CD4-positive, alpha-beta T cell treated with Interleukin-2 at 100 ng/mL for 4 hours (primary cell): ENCODE results near the gene TSPAN5.

Source experiments
- DNase-seq: peaks from one replicate; pipeline ENCODE4 v3.0.0-alpha.2; 2020; ENCODE audit warnings: low spot score

The TSPAN5 gene

DNA sequence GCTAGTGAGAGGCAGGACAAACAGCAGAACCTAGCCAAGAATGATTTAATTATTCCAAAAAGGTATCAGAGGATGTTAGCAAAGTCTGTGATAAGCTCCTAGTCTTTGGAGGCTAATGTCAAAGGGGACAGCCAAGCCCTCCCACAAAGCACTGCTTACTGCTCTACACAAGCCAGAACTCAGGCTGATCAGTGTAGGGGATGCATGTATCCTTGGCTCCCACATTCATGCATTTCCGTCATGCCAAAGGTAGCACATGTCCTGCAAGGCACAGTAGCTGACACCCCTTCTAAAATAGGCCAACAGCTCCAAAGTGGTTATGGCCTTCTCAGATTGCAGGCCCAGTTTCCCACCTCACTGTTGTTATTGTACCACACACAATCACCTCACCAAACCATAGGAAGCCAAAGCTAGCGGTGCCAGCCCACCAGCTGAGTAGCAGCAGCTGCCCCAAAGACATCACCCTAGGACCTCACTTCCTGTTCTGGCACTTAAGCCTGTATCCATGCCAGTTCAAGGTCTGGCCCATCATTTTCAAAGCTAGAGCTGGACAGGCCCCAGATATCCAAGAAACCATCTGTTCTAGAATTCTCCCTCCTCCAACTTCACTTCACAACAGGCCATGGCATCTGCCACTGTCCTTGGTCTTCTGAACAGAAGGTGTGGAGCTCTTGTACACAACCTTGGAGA is 40.9 kb downstream of the TSPAN5 start:
- DNase-seq, result no peak

DNA sequence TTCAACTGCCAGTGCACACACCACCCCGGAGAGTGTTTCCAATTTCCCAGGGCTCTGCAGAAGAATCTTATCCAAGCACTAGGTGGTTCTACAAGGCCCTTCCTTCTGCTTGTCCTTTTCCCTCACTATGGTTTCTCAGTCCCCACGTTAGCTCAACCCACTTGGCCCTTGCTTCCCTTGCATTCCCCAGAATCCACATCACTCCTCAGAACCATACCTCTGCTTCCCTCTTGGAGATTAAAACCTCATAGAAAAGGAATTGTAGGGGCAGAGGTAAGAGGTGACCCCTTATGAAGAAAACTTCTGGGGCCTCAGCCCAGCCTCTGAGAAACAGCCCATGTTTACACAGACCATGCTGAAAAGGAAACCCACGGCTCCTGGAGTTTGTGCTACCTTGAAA is 42.4 kb downstream of the TSPAN5 start:
- DNase-seq, result no peak

DNA sequence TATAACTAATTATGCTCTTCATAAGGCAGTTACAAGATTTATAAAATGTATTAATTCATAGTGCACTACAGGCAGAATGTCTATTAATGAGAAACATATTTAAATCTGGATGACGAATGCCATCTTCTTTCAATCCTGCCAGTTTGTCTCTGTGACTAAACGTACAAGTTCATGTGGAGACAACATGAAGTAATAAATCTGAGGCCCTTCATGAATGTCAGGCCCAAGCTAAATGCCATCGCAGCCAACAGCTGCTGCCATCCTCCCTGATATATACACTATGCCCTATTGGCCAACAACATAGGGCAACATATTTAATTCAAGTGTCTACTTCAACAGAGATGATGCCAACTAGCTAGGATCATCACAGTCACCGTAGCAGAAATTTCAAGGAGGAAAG is 43.7 kb downstream of the TSPAN5 start:
- DNase-seq, result no peak

- DNase-seq, result no peak
Measured at GRCh38 chr4:98614094-98614493, 44.3 kb downstream of the TSPAN5 start.

- no peak for DNase-seq
Measured at GRCh38 chr4:98613453-98614075, 44.8 kb downstream of the TSPAN5 start.

DNA sequence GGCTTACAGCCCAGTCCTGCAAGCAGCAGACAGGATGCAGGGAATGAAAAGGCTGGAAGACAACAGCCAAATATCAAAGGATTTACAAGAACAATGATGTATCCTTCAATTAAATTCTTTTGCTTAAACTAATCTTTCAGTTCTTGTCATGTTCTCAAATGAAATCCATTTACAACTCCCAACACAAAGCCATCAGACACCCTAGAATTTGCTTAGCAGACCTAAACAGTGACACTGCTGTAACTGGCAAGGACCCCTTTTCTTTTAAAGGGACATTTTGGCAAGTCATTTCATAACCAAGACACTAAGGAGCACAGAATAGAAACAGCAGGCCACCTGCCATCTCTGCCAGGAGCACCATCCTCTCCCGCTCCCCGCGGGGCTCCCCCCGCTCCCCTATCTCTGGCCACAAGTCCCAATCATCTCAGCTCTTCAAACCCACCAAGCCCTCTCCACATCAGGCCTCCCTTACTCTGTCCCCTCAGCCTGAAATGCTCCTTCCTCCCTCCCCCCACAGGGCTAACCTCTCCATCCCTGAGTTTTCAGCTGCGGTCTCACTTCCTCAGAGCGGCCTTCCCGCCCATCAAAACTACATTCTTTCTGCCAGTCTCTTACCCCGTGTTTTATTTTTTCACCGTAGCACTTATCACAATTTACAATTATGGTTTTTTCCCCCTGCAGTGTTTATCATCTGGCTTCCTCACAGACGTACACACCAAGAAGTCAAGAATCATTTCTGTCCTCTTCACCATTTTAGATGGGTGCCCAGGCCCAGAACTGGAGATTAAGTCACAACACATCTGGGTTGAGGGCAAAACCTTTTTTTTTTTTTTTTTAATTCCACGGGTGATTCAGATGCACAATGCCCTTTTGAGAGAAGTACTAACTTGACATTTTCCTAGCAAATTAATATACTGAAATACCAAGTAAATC is 45.8 kb downstream of the TSPAN5 start:
- DNase-seq, result no peak

- DNase-seq, result no peak
Measured at GRCh38 chr4:98611677-98612317, 46.6 kb downstream of the TSPAN5 start.

DNA sequence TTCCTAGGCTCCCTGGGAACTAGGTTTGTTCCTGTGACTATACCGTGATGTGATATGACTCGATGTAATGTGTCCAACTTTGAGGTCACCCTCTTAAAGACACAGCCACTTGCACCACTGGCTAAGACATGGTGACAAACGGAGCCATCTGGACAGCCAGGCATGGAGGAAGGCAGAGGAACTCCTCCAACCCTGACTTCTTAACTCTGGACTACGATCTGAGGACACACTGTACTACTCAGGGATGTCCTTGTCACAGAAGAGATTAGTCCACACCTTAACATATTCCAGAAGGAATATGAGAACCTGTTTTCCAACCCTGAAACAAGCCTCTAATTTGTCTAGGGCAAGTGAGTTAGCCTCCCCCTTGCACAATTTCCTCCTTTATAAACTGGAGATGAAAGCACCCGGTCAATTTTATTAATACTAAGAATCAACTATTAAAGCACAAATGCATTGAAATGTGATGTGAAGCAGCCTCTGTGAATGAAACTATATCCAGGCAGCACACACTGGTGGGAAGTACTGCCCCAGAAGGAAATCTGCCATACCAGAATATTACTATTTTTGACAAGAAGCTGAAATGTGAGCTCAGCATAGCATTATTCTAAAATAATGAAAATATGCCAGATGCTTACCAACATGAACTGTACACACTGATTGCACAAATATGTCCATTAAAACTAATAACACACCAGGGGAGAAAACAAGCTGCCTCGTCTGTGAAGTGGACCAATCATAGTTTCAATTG is 47.3 kb downstream of the TSPAN5 start:
- no peak for DNase-seq

- no peak for DNase-seq
Measured at GRCh38 chr4:98610431-98610830, 48.0 kb downstream of the TSPAN5 start.

DNA sequence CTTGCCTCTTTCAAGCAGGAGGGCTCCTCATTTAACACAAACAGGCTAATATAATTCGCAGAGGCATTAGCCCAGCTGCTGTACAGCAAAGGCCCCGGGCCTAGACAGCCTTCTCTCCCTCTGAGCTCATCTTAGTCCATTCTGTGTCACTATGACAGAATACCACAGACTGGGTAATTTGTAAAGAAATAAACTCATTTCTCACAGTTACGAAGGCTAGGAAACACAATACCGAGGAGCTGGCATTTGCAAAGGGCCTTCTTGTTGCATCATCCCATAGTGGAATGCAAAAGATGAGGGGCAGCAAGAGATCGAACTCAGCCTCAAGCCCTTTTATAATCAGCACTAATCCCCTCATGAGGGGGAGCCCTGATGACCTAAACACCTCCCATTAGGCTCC is 48.5 kb downstream of the TSPAN5 start:
- DNase-seq, result no peak

DNA sequence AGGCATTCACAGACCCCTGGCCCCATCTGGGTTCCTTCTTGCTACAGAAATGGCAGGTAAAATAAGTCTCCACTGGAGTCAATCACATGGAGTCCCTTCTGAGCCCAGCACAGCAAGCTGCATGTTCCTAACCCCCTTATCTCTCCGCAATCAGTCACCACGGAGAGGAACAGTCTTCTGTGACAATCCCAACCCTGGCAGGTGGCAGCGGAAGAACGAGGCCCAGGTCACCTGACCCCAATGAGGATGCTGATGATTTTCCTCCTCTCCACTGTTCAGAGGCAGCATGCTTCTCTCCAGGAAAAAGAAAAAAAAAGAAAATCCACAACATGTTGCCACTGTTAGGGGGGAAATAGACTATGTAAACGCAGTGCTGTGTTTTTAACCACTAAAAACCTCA is 50.1 kb downstream of the TSPAN5 start:
- no peak for DNase-seq

- DNase-seq, result no peak
Measured at GRCh38 chr4:98606894-98607293, 51.5 kb downstream of the TSPAN5 start.

DNA sequence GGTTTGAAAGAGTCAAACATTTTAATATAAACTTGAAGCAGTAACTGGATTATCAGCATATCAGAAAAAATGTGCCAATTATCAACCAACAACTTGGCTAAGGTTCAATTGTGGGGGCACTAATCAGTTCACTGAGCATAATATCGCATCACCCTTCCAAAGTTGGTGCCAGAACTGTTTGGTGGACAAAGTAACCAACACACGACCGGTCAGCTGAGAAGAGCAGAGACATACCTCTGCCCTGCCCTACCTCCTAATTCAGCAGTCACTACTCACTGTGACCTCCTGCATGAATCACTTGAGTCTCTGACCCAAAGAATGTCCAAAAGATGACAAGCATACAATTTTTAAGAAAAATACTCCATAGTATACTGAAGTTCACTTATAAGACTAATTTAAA is 53.2 kb downstream of the TSPAN5 start:
- DNase-seq, result no peak

DNA sequence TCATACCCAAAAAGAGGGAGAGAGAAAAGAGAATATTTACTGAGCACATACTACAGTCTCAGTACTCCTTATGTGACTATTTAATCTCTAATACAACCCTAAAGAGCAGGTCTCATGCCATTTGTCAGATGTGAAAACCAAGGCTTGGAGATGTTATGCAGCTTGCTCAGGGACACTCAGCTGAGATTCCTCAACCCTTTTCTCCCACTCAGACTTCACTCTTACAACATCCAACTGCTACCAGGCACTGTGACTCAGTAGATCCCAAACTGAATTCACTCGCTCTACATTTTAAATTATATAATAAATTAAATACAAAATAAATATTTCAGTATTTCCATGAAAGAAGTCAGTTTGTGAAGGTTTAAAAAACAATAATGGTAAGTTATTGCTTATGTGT is 53.7 kb downstream of the TSPAN5 start:
- DNase-seq, result no peak

DNA sequence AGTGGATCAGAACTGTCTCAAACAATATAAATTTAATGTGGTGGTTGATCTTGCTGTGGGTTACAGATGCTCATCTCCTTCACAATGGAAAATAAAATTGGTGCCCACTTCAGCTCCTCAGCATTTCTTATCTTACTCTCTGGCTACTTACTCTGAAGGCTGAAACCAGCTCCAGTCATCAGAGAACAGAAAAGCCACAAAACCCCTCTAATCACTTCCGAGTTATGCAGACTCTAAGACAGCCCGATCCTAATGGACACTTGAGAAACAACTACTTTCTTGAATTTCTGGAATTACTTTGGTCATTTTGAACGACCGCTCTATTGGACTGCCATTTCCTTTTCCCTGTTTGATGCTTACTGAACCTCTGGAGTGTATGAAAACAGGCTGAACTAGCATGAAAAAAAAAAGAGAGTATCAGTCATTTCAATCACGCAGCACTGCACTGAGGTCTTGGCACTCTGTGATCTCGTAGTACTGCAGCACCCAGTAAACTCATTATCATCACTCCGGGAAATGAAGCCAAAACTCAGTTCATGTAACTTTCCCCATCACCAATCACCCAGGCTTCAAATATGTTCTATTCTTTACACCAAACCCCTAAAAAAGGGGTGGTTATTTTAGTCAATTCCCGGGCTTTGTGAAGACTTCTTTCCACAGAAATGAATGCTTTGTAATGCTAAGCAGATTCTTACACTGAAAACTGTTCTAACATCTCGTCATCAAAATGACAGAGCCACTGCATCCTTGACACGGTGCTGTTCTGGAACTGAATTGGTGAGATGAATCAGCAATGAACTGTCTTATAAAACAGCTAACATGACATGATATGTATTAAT is 54.5 kb downstream of the TSPAN5 start:
- DNase-seq, result peak; percentile 30

GRCh38 chr4:98602270-98602669 is 56.1 kb downstream of the TSPAN5 start:
- no peak for DNase-seq

GRCh38 chr4:98601708-98602107 is 56.7 kb downstream of the TSPAN5 start:
- DNase-seq, result peak; percentile 57

DNA sequence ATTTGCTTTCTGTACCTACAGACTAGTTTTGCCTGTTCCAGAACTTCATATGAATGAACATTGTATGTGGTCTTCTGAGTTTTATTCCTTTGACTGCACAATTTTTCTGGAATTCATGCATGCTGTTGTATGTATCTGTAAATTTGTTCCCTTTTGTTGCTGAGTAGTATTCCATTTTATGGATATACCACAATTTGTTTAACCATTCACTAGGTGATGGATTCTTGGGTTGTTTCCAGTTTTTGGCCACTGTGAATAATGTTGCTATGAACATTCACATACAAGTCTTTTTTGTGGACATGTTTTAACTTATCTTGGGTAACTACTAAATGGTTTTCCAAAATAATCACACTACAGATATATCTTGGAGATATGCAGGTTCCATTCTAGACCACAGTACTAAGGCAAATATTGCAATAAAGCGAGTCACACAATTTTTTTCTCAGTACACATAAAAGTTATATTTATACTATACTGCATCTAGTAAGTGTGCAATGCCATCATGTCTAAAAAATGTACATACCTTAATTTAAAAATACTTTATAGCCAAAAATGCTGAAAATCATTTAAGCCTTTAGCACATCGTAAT is 58.7 kb downstream of the TSPAN5 start:
- DNase-seq, result no peak

- DNase-seq, result no peak
Measured at GRCh38 chr4:98586962-98587354, 71.5 kb downstream of the TSPAN5 start.

- no peak for DNase-seq
Measured at GRCh38 chr4:98586291-98586961, 72.0 kb downstream of the TSPAN5 start.
